OCI-M2 (cell line): Measurements from ENCODE around the gene SEZ6.

Experiments used
- DNase-seq: peaks from one replicate; lab custom pipeline; 2025; ENCODE audit not compliant: unreplicated experiment; lab: John Stamatoyannopoulos, UW

Gene SEZ6

DNA sequence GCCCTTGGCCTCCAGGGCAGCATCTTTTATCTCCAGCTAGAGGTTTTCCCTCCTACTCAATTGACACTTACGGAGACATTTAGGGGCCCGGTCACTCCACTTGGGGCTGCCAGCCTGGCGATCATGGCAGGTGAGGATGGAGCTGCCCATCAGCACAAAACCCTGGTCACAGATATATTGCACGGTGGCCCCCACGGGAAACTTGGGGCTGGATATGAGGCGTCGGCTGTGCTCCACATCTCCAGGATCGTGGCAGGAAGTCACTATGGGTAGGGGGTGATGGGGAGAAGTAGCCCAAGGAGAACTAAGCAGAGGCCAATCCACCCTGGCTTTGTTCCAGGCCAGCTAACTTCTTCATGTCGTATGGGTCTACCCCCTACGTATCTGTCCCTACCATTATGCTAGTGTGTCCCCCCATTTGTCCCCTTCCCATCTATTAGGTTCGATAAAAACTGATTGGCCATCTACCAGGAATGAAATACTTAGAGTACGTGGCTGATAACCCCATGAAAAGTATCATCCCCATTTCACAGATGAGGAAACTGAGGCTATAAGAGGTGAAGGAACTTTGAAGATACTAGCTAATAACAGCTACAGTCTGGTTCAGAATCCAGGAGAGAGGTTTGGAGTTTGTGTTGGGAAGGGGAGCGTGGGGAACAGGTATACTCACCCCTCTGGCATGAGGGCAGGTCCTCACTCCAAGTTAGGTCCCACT lies 48.4 kb downstream of the SEZ6 start:
- no peak for DNase-seq

- no peak for DNase-seq
Observed at GRCh38 chr17:28956861-28957260, 49.0 kb downstream of the SEZ6 start.

DNA sequence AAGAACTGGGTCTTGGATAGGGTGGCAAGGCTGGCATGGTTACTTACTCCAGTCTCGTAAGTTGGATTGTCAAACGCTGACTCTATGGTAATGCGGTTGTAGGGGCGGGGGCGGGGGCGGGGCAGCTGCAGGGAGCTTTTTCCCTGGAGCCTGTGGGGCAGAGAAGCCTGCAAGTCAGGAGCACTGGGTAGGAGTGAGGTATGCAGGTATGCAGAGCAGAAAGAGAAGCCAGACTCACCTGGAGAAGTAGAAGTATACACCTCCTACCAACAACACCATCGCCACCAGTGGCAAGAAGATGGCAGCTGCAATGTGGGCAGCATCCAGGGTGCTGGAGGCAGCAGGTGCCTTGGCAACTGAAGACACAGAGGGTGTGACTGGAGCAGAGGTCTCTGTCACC lies 49.7 kb downstream of the SEZ6 start:
- DNase-seq: no peak

- DNase-seq: no peak
Observed at GRCh38 chr17:28955408-28955807, 50.4 kb downstream of the SEZ6 start.

DNA sequence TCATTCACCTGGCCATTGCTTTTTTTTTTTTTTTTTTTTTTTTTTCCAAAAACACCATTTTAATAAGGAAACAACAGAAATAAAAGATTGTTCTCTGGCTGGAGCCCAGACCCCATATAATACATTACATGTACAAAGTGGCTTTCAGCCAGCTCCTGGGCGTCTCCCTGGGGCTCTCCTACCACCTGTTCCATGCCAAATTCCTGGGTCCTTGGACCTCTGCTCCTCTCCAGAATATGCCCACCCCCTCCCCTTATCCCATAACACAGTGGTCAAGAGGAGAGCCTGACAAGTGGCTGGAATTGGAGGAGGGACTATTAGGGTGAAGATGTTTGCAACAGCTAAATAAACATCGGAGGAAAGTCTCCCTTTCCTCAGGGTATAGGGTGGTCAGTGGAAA lies 50.9 kb downstream of the SEZ6 start:
- DNase-seq: no peak

GRCh38 chr17:28953444-28954118 lies 52.3 kb downstream of the SEZ6 start:
- DNase-seq: no peak

DNA sequence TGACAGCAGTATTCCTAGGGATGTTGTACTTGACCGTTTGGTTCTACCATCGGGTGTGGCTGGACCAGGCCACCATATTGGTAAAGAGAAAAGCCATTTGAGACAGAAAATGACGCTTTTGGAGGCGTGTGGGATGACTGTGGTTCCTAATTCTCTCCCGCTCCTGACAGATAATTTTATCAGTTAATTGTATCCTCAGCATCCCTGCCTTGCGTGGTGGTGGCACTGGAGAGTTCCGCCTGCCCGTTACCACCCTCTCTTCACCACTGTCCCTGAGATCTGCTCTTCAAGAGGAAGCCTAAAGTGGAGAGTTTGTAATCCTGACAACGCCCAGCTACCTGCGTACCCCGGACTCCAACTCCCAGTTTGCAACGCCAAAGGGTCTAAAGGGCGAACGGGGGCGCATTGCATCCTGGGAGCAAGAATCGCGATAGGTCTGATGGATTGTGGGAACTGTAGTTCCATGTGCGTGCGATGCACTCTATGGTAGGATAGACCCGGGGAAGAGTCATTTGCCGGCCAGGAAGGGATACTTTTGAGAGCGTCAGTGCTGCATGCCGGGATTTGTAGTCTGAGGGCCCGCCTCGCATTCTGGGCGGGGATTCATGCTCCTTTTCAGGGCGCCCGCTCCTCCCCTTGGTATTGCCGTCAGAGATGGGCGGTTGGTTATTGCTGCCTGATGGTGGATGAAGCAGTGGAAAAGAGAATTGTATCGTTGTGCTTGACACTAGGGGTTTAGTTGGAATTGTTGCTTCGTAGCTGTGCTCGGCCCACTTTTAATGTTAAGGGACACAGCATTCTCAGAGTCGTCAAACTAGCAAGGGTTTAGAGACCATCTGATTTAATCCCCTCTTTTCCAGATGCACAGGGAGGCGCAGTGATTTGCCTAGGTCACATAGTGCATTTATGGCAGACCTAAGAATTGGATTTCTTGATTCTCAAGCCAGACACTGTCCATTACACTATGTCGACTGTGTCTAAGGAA lies 53.5 kb downstream of the SEZ6 start:
- DNase-seq: peak; percentile 91

- peak; percentile 95 for DNase-seq
Observed at GRCh38 chr17:28951428-28951990, 54.3 kb downstream of the SEZ6 start, which contains the start of gene PHF12. Gene PHF12, minus strand, starts transcription at chr17:28951518. Its CDS starts 558 bp downstream, at chr17:28950960.

GRCh38 chr17:28950752-28951427 lies 54.9 kb downstream of the SEZ6 start:
- no peak for DNase-seq

GRCh38 chr17:28950017-28950751 lies 55.6 kb downstream of the SEZ6 start:
- DNase-seq: no peak

DNA sequence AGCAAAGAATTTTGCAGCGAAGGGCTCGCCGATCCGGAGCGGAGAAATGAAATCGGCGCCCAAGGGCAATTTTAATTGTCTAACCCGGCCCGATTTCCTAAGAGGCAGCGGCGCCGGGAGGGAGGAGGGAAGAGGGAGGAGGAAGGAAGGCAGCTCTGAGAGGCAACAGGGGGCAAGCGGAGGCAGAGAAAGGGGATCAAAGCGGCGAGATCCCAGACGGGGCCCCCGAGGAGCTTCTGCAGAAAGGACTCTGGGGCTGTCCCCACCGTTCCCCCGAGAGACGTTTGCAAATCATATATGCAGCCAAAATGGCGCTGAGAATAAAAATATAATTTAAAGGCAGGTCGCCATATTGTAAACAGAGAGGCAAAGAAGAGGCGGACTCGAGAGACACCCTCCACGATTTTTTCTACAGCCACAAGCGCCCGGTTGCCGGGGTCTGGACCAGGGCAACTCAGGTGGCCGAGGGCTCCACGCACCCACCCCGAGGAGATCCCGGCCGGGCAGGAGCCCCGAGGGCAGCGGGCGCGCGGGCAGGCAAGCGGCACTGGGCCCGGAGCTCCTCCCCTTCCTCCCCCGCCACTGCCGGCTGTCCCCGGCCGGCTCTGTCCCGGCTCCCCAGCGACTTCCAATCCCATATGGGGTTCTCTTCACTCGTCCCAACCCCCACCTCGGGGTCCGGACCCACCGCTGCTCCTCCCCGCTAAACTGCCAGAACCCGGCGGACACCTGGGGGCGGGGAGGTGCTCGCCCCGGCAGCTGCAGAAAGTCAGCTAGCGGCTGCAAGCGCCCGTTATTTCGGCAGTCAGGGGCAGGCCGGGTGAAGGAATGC lies 56.4 kb downstream of the SEZ6 start:
- no peak for DNase-seq

DNA sequence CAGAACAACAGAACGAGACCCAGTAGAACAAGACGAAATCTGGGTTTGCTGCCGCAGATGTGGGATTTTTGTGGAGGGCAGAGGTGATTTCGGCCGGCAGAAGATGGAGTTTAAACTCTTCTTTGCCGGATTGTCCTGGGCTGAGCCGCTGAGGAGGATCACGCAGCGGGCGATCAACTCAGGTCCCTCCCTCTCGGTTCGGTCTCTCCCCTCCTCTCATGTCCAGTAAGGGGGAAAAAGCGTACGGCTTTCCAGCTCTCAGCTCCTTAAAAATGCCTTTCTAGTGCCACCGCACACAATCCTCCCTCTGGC lies 57.0 kb downstream of the SEZ6 start:
- DNase-seq: no peak

DNA sequence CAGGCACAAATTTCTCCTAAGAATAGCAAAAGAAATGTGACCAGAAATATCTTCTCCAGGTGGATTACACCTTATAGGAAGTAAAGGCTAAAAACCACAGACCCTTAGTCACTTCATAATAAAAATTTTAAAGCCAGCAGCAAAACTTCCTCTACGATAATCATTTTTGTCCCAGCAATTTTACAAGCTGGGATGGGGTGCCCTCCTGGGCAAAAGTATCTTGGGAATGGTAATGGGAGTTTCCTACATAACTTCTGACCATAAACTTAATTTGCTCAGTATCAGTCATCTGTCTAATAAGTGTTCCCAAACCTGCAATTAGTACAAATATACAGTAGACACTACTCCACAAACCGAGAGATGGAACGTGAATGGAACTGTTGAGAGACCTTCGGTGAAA lies 57.5 kb downstream of the SEZ6 start:
- DNase-seq: no peak

DNA sequence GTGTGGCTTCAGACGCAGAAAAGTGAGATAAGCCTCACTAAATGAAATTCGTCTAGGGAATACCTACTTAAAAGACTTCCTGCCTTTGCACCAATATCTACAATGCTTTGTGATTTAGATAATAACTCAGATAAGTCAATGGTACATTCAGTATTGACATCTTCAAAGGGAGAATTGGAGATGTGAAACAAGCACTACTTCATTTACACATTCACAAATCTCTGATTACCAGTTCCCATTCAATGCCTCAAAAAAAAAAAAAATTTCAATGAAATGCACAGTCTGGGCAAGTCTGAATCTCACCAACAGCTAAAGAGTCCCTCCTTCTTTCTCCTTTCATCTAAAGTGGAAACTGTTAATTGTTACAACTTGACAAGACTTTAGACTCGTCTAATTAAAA lies 58.2 kb downstream of the SEZ6 start:
- DNase-seq: no peak

DNA sequence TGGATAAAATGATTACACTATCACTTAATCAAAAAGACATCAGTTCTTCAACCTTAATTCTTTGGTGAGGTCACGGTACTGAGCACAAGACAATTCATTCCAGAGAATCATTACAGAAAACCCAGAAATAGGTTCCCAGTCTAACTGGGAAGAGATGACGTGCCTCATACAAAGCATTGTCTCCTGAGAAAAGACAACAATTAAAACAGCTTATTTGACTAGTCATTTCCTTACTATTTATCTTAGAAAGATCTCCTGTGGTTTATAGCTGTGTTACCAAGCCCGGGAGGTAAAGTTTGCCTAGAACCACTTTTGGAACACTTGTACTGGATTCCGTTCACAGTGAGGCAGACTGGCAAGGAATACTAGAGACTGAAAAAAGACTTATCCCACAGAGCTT lies 59.6 kb downstream of the SEZ6 start:
- DNase-seq: no peak

- no peak for DNase-seq
Observed at GRCh38 chr17:28944862-28945741, 60.7 kb downstream of the SEZ6 start.

DNA sequence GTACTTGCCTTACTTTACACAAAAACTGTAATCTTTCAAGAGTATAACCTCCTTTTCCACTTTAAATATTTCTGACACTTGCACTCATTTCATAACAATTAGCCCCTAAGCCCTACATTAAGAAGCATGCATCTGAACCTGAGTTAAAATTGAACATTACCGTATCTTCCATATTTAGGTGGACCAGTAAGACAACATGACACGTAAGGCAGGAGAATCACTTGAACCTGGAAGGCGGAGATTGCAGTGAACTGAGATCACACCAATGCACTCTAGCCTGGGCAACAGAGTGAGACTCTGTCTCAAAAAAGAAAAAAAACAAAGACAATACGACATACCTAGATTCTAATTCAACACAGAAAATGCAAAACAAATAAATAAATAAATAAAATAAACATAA lies 61.5 kb downstream of the SEZ6 start:
- DNase-seq: no peak

- DNase-seq: no peak
Observed at GRCh38 chr17:28942925-28943324, 62.9 kb downstream of the SEZ6 start.
